ENCODE measurements around the gene B3GNT5.

B3GNT5 gene

DNA sequence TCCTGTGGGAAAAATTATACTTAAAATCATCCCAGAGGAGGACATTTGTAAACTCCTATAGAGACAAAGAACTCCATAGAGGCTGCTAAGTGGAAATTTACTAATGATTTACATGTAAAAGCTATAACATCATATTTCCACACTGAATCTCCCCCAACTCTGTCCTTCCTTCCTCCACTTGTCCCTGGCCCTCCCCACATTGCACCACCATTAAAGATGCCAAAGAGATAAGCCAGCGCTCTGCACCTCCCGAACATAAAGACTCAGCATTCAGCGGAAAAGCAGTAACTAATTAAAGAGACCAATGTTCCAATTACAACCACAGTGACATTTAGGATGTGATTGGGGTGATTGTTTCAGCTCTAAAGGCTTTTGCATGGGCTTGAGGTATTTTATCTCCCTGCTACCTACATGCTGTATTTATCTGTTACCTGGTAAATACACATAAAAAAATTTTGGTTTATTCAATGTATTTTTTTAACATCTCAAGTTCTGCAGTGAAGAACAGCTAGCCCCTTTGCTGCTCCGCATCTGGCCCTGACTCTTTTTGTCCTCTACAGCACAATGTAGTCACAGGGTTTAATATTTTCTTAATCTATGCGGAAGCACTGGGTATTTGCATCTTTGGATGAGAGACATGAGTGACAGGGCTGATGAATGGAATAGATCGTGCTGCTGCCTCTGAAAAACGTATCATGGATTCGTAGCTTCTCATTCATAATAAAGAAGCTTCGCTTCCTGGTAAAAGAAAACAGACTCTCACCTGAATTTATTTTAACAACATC lies 35.3 kb upstream of the B3GNT5 start:
- Histone ChIP-seq H3K36me3 (no peaks in the 10 kb centered on the region), H3K9me3 (no peaks in the 10 kb centered on the region; the same call in 1 of the 2 replicates), H3K4me1 (no peaks in the 10 kb centered on the region), H3K27me3 (no peaks in the 10 kb centered on the region), H3K4me3 (ENCODE audit: low read depth, low read length) (no peak overlapping the region)
- TF ChIP-seq, protein P1, sequence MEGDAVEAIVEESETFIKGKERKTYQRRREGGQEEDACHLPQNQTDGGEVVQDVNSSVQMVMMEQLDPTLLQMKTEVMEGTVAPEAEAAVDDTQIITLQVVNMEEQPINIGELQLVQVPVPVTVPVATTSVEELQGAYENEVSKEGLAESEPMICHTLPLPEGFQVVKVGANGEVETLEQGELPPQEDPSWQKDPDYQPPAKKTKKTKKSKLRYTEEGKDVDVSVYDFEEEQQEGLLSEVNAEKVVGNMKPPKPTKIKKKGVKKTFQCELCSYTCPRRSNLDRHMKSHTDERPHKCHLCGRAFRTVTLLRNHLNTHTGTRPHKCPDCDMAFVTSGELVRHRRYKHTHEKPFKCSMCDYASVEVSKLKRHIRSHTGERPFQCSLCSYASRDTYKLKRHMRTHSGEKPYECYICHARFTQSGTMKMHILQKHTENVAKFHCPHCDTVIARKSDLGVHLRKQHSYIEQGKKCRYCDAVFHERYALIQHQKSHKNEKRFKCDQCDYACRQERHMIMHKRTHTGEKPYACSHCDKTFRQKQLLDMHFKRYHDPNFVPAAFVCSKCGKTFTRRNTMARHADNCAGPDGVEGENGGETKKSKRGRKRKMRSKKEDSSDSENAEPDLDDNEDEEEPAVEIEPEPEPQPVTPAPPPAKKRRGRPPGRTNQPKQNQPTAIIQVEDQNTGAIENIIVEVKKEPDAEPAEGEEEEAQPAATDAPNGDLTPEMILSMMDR (IDR thresholded peaks at IDR 0.05; ENCODE audit: low read depth, low read length) = no peak
- DNase-seq = no peak

GRCh38 chr3:183218826-183219225 lies 34.2 kb upstream of the B3GNT5 start:
- Histone ChIP-seq H3K4me1 (no peaks in the 10 kb centered on the region), H3K4me3 (ENCODE audit: low read depth, low read length) (no peak overlapping the region), H3K9me3 (no peaks in the 10 kb centered on the region), H3K36me3 (no peaks in the 10 kb centered on the region), H3K27me3 (no peaks in the 10 kb centered on the region)
- DNase-seq = no peak
- TF ChIP-seq, protein P1 (IDR thresholded peaks at IDR 0.05; ENCODE audit: low read depth, low read length) = no peak

GRCh38 chr3:183220828-183221227 lies 32.2 kb upstream of the B3GNT5 start:
- no peaks in the 10 kb centered on the region for H3K27me3 ChIP-seq
- no peak for DNase-seq
- H3K4me3 ChIP-seq (ENCODE audit: low read depth, low read length) = no peak overlapping the region

DNA sequence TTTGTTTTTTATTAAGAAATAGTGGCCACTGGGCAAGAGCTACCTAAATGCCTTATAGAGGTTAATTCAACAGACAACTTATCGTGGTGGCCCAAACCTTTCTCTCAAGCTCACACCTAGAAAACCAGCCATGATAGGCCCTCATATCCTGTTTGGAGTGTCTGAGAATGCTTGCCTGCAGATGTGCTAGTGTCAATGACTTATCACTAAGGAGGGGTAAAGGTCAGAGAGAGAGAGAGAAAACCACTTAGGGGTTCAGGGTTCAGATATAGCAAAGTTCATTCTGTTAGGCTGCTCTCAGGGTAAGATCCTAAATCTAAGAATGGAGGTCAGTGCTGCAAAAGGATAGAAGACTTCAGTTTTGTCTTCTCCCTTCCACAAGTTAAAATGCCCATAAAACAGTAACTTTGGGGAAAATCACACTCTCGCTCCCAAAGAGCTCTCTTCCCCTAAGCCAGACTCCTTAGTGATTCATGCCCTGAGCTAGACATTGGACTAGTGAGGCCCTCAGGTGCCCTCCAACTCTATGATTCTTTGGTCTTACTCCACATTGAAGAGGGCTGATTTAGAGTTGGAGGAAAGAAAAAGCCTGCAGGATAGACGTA lies 30.3 kb upstream of the B3GNT5 start:
- TF ChIP-seq, protein P1 (IDR thresholded peaks at IDR 0.05; ENCODE audit: low read depth, low read length) = no peak
- Histone ChIP-seq H3K4me1 (no peaks in the 10 kb centered on the region), H3K9me3 (no peaks in the 10 kb centered on the region), H3K36me3 (no peaks in the 10 kb centered on the region), H3K27me3 (no peaks in the 10 kb centered on the region), H3K4me3 (ENCODE audit: low read depth, low read length) (no peak overlapping the region)
- DNase-seq = no peak

More at GRCh38 chr3:183220828-183221227, 32.2 kb upstream of the B3GNT5 start:
- Histone ChIP-seq H3K36me3 (no peaks in the 10 kb centered on the region), H3K9me3 (no peaks in the 10 kb centered on the region), H3K4me1 (no peaks in the 10 kb centered on the region)
- TF ChIP-seq, protein P1 (IDR thresholded peaks at IDR 0.05; ENCODE audit: low read depth, low read length) = no peak

- Histone ChIP-seq H3K4me3 (ENCODE audit: low read depth, low read length) (no peak overlapping the region), H3K27me3 (no peaks in the 10 kb centered on the region)
These were observed 28.7 kb upstream of the B3GNT5 start for GRCh38 chr3:183224180-183224970.

More at GRCh38 chr3:183224180-183224970, 28.7 kb upstream of the B3GNT5 start:
- DNase-seq = no peak
- Histone ChIP-seq H3K4me1 (no peaks in the 10 kb centered on the region), H3K9me3 (no peaks in the 10 kb centered on the region), H3K36me3 (no peaks in the 10 kb centered on the region)
- TF ChIP-seq, protein P1 (IDR thresholded peaks at IDR 0.05; ENCODE audit: low read depth, low read length) = no peak
